ENCODE measurements around the gene ZSWIM6.
"Not testable (repeated sequence)": the region's sequence is repeated elsewhere in the genome, so short reads cannot be mapped to it uniquely, and the experiment has no call there.

Gene ZSWIM6

DNA sequence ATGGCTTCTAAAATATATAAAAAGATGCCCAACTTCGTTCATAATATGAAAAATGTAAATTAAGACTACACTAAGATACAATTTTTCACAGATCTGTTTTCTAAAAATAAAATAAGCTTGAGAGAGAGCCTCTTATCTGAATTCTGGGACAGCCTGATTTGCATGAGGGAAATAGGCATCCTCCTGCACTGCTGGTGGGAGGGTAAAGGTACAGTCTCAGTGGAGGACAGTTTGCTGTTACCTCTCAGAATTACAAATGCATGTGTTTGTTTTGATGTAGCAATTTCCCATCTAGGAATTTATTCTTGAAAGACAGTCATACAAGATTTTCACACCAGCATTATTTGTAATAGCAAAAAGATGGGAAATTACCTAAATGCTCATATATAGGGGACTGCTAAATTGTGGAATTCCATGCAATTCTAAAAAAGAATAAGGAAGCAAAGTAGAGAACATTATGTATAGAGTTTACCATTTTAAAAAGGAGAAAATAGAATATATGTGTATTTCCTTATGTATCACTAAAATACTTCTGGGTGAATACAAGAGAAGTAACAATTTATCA lies 75.7 kb downstream of the ZSWIM6 start:
- H3K9ac ChIP-seq (ENCODE audit: low read depth, low read length) = peak overlapping the region; percentile 57; the same call in 1 of the 2 replicates
- no peaks in the 10 kb centered on the region for H3K36me3 ChIP-seq (ENCODE audit: insufficient read depth, low read length)
- H3K9me3 ChIP-seq (ENCODE audit: control insufficient read depth, insufficient read depth, low read length) = no peaks in the 10 kb centered on the region
- peaks cover 28% of the 10 kb centered on the region for H3K4me1 ChIP-seq (ENCODE audit: insufficient read depth, low read length)

DNA sequence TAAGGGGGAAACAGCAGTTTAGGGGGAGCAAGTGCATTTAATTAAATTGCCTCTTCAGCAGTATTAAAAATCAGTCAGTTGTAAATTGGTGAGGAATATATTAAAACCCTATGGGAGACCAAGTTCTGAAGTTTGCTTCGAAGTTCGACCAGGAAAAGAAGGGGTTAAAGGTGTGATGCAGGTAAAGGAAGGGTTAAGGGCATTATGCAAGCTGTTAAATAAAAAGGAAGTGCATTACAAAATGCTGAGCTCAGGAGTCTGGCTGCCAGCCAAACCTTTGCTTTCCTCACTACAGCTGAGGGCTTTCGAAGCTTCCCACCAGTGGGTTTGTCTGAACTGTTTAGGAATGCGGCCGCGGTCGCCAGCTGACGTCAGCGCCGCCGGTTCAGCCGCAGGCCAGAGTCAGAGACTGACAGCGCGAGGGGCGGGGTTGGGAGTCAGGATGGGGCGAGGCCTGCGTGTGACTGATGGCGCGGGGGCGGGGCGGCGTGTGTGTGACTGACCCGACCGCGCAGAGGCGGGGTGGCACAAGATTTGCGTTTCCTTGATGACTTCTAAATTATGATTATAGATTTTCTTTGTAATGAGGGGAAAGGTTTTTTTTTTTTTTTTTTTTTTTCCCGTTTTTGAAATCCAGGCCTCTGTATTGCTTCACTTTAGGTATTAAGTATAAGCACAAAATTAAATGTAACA lies 76.6 kb downstream of the ZSWIM6 start:
- peak overlapping the region; percentile 57 for H3K9ac ChIP-seq (ENCODE audit: low read depth, low read length)
- H3K4me1 ChIP-seq (ENCODE audit: insufficient read depth, low read length) = peaks cover 28% of the 10 kb centered on the region

DNA sequence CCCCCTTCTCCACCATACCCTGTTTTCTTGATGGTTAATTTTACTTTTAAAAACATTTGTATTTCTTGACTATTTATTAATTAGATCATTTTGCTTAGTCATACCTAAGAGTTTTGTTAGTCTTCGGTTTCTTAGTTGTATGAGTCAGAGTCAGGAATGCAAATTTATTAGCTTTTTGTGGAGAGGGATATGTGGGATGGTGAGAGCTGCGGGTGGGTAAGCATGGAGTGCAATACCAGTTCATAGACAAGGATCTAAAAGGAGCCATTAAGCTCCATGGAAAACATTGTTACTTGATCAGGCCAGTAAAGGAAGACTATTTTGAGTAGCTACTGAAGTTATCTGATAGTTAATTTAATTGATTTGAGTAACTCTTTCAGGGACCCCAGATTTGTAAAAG lies 77.5 kb downstream of the ZSWIM6 start:
- Histone ChIP-seq H3K4me1 (ENCODE audit: insufficient read depth, low read length) (peaks cover 36% of the 10 kb centered on the region), H3K9ac (ENCODE audit: low read depth, low read length) (no peak overlapping the region), H3K36me3 (ENCODE audit: insufficient read depth, low read length) (no peaks in the 10 kb centered on the region), H3K9me3 (ENCODE audit: control insufficient read depth, insufficient read depth, low read length) (no peaks in the 10 kb centered on the region)

More for the DNA sequence above, 76.6 kb downstream of the ZSWIM6 start:
- Histone ChIP-seq H3K36me3 (ENCODE audit: insufficient read depth, low read length) (no peaks in the 10 kb centered on the region), H3K9me3 (ENCODE audit: control insufficient read depth, insufficient read depth, low read length) (no peaks in the 10 kb centered on the region)

DNA sequence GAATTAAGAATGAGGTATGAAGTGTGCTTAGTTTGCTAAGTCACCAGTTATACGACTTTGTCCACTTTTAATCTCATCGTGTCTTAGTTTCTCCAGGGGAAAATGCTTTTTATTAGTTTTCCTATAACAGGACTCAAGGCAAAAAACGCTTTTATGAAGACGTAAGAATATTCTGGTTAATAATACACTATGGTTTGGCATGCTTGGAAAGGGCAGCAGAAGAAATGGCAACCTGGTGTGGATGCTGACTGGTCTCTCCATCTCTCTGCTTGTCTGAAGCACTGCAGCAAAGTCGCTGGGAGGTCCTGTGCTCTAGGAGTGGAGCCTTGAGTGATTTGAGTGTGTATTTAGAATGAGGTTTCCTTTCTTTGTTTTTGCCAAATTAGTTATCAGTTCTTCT lies 78.8 kb downstream of the ZSWIM6 start:
- no peaks in the 10 kb centered on the region for H3K9me3 ChIP-seq (ENCODE audit: control insufficient read depth, insufficient read depth, low read length)
- no peaks in the 10 kb centered on the region for H3K36me3 ChIP-seq (ENCODE audit: insufficient read depth, low read length)
- peaks cover 45% of the 10 kb centered on the region for H3K4me1 ChIP-seq (ENCODE audit: insufficient read depth, low read length)
- H3K9ac ChIP-seq (ENCODE audit: low read depth, low read length) = no peak overlapping the region

DNA sequence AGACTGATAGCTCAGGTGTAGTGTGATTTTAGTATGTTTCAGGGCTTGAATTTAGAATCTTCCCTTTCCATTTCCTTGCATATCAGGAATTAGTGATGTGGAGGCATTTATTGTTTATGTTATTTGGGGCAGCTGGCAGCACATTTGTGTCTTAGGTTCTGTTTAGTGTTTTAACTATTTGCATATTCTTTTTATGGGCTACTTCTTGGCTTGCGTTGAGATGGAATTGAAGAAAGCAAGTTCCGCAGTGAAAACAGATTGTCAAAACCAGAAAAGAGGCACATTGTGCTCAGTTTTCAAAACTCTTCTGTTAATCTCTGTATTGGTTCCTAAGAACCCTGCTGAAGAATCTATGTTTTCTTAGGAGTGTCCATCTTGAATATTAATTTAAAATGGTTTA lies 80.3 kb downstream of the ZSWIM6 start:
- Histone ChIP-seq H3K9me3 (ENCODE audit: control insufficient read depth, insufficient read depth, low read length) (no peaks in the 10 kb centered on the region), H3K36me3 (ENCODE audit: insufficient read depth, low read length) (no peaks in the 10 kb centered on the region), H3K9ac (ENCODE audit: low read depth, low read length) (no peak overlapping the region), H3K4me1 (ENCODE audit: insufficient read depth, low read length) (peaks cover 59% of the 10 kb centered on the region)

GRCh38 chr5:61413205-61413604 lies 81.1 kb downstream of the ZSWIM6 start:
- not testable (repeated sequence) for H3K36me3 ChIP-seq (ENCODE audit: insufficient read depth, low read length)
- peaks cover 61% of the 10 kb centered on the region for H3K4me1 ChIP-seq (ENCODE audit: insufficient read depth, low read length)

DNA sequence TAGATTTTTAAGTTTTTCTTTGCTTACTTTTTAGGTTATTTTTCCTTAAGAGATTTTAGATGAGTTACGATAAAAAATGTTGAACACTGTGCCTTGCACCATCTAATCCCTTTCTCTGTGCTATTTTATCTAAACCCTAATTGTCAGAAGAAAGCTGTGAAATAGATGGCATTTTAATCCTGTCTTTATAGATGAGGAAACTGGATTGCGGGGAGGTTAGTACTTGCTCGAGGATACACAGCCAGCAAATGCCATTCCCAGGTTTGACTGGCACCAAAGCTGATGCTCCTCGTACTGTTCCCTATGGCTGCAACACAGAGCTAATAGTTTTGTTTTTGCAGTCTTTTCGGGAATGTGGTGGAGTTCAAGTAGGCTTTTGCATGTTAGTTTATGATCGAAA lies 82.7 kb downstream of the ZSWIM6 start:
- H3K9ac ChIP-seq (ENCODE audit: low read depth, low read length) = no peak overlapping the region
- peaks cover 52% of the 10 kb centered on the region for H3K4me1 ChIP-seq (ENCODE audit: insufficient read depth, low read length)
- H3K36me3 ChIP-seq (ENCODE audit: insufficient read depth, low read length) = no peaks in the 10 kb centered on the region
- H3K9me3 ChIP-seq (ENCODE audit: control insufficient read depth, insufficient read depth, low read length) = no peaks in the 10 kb centered on the region

More at GRCh38 chr5:61413205-61413604, 81.1 kb downstream of the ZSWIM6 start:
- H3K9ac ChIP-seq (ENCODE audit: low read depth, low read length); H3K9me3 ChIP-seq (ENCODE audit: control insufficient read depth, insufficient read depth, low read length): not testable (repeated sequence)

DNA sequence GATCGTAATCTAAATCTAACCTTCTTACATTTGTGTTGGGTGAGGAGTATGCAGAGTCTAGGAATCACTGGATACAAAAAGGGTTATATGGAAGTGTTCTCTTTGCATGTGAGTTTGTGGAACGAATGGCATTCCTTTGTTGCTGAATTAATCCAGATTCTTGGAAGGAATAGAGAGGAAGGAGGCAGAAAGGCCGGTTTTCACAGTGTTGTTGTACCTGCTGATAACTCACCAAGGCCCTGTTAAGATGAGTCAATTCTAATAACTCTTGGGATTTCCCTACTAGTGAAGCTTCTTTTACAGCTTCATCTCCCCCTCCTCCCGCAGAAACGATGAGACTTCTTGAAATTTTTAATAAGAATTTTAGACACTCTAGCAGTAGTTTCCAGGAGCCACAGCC lies 84.0 kb downstream of the ZSWIM6 start:
- H3K4me1 ChIP-seq (ENCODE audit: insufficient read depth, low read length) = peaks cover 49% of the 10 kb centered on the region

DNA sequence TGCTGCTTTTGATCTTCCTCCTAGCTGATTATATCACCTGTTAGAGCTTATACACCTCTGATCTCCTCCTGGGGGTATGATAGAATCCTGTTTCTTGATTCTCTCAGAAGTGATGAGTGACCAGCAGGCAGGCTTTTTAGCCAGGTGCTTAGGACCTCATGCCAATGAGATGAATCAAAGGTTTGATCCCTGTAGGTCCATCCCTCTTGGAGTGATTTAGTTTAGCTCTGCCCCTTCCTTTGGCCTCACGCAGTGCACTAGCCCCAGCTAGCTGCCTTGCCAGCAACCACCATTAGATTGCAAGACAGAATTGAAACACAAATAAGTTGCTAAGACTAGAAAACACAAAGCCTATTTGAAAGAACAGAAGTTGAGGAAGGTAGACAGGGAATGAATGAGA lies 84.4 kb downstream of the ZSWIM6 start:
- H3K9me3 ChIP-seq (ENCODE audit: control insufficient read depth, insufficient read depth, low read length) = no peaks in the 10 kb centered on the region
- no peak overlapping the region for H3K9ac ChIP-seq (ENCODE audit: low read depth, low read length)
- H3K36me3 ChIP-seq (ENCODE audit: insufficient read depth, low read length) = no peaks in the 10 kb centered on the region
- H3K4me1 ChIP-seq (ENCODE audit: insufficient read depth, low read length) = peaks cover 49% of the 10 kb centered on the region

More for the DNA sequence above, 84.0 kb downstream of the ZSWIM6 start:
- Histone ChIP-seq H3K9ac (ENCODE audit: low read depth, low read length) (no peak overlapping the region), H3K9me3 (ENCODE audit: control insufficient read depth, insufficient read depth, low read length) (no peaks in the 10 kb centered on the region), H3K36me3 (ENCODE audit: insufficient read depth, low read length) (no peaks in the 10 kb centered on the region)

- H3K9me3 ChIP-seq (ENCODE audit: control insufficient read depth, insufficient read depth, low read length) = no peaks in the 10 kb centered on the region
- no peaks in the 10 kb centered on the region for H3K36me3 ChIP-seq (ENCODE audit: insufficient read depth, low read length)
- peaks cover 40% of the 10 kb centered on the region for H3K4me1 ChIP-seq (ENCODE audit: insufficient read depth, low read length)
- H3K9ac ChIP-seq (ENCODE audit: low read depth, low read length) = no peak overlapping the region
Observed at GRCh38 chr5:61417340-61417739, 85.3 kb downstream of the ZSWIM6 start.

DNA sequence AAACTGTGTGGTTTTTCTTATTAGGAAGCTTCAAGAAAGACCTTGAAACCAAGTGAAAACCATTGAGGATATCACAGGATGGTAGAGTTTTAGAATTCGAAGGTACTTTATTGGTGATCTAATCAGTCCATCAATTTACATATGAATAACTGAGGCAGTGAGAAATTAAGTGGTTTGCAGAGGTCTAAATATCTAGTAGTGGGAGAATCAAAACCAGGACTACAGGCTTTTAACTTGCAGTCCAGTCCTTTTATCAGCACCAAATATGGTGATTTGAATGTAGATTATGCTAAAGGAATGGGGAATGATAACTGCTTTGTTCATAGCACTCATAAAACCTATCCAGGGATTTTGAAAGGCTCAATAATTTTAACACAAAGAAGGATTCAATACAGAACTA lies 85.8 kb downstream of the ZSWIM6 start:
- no peaks in the 10 kb centered on the region for H3K36me3 ChIP-seq (ENCODE audit: insufficient read depth, low read length)
- H3K9me3 ChIP-seq (ENCODE audit: control insufficient read depth, insufficient read depth, low read length) = no peaks in the 10 kb centered on the region
- H3K9ac ChIP-seq (ENCODE audit: low read depth, low read length) = no peak overlapping the region
- peaks cover 38% of the 10 kb centered on the region for H3K4me1 ChIP-seq (ENCODE audit: insufficient read depth, low read length)

GRCh38 chr5:61419106-61419505 lies 87.0 kb downstream of the ZSWIM6 start:
- Histone ChIP-seq H3K36me3 (ENCODE audit: insufficient read depth, low read length) (no peaks in the 10 kb centered on the region), H3K9me3 (ENCODE audit: control insufficient read depth, insufficient read depth, low read length) (no peaks in the 10 kb centered on the region), H3K4me1 (ENCODE audit: insufficient read depth, low read length) (peaks cover 34% of the 10 kb centered on the region), H3K9ac (ENCODE audit: low read depth, low read length) (no peak overlapping the region)

GRCh38 chr5:61420016-61420415 lies 88.0 kb downstream of the ZSWIM6 start:
- no peaks in the 10 kb centered on the region for H3K9me3 ChIP-seq (ENCODE audit: control insufficient read depth, insufficient read depth, low read length)
- no peaks in the 10 kb centered on the region for H3K36me3 ChIP-seq (ENCODE audit: insufficient read depth, low read length)
- H3K9ac ChIP-seq (ENCODE audit: low read depth, low read length) = no peak overlapping the region
- peaks cover 27% of the 10 kb centered on the region for H3K4me1 ChIP-seq (ENCODE audit: insufficient read depth, low read length)

DNA sequence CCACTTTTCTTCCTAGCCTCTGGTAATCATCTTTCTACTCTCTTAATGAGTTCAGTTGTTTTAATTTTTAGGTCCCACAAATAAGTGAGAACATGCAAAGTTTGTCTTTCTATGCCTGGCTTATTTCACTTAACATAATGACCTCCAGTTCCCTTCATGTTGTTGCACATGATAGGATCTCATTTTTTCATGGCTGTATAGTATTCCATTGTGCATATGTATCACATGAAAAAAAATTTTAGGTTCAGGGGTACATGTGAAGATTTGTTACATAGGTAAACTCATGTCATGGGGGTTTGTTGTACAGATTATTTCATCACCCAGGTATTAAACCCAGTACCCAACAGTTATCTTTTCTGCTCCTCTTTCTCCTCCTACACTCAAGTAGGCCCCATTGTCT lies 89.2 kb downstream of the ZSWIM6 start:
- not testable (repeated sequence) for H3K9me3 ChIP-seq (ENCODE audit: control insufficient read depth, insufficient read depth, low read length); H3K9ac ChIP-seq (ENCODE audit: low read depth, low read length); H3K36me3 ChIP-seq (ENCODE audit: insufficient read depth, low read length)
- peaks cover 18% of the 10 kb centered on the region for H3K4me1 ChIP-seq (ENCODE audit: insufficient read depth, low read length)

- Histone ChIP-seq H3K9ac (ENCODE audit: low read depth, low read length) (no peak overlapping the region), H3K36me3 (ENCODE audit: insufficient read depth, low read length) (no peaks in the 10 kb centered on the region), H3K4me1 (ENCODE audit: insufficient read depth, low read length) (no peaks in the 10 kb centered on the region), H3K9me3 (ENCODE audit: control insufficient read depth, insufficient read depth, low read length) (no peaks in the 10 kb centered on the region)
Observed at GRCh38 chr5:61423487-61424145, 91.6 kb downstream of the ZSWIM6 start.
